HepG2 (cell line): Measurements from ENCODE around the gene NCOR2. TPM values are rescaled to one million over a fixed set of nuclear protein-coding genes. Genes with fewer than 3 reads are reported as not detected.

Experiments used
- ATAC-seq: fragments of 200-7000 bp; cut with Tn5 transposase; 3 replicates; pipeline ENCODE4 v1.9.1; 2020; ENCODE audit warnings: mild to moderate bottlenecking, moderate library complexity
- BruUV-seq: library from RNA; stranded (reverse); fragments of 400-500 nt; replicated peaks from 2 replicates; lab custom pipeline; 2021; lab: Mats Ljungman, UMichigan
- CTCF ChIA-PET: fragments of 300-600 bp; formaldehyde crosslinking; extraction: SDS; loops from one replicate; lab custom pipeline; 2021; ENCODE audit warnings: low total read pairs, inconsistent platforms, low intra/inter-chr PET ratio; lab: Yijun Ruan, JAX
- POLR2A ChIA-PET: fragments of 350-600 bp; sonication (Branson Sonifier 250); formaldehyde crosslinking; loops from one replicate; lab custom pipeline; 2020; ENCODE audit warnings: antibody characterized with exemption, inconsistent platforms; lab: Yijun Ruan, JAX
- DNase-seq: peaks from one replicate; pipeline ENCODE4 v3.0.0-alpha.2; 2015; ENCODE audit warnings: low spot score
- FAIRE-seq: peaks from 3 replicates; lab custom pipeline; 2011; peaks lifted over from hg19 to GRCh38; lab: Jason Lieb, UNC
- H2AFZ ChIP-seq: one replicate; pipeline ENCODE4 v1.6.1; 2011; ENCODE audit warnings: low read length, inconsistent platforms
- H3K27ac ChIP-seq: fragments of 300-600 bp; 3 replicates; pipeline ENCODE4 v1.8.0; 2011; ENCODE audit warnings: mixed run types, mild to moderate bottlenecking, mixed read lengths, low read length, inconsistent platforms; ENCODE audit not compliant: insufficient read depth; ENCODE audit errors: extremely low read length
- H3K27me3 ChIP-seq, 2 experiments: fragments of 200-600 bp in 1 of 2; 2 replicates in 1 of 2; 3 replicates in 1 of 2; pipeline versions ENCODE4 v1.6.0 to v1.8.0; 2011; ENCODE audit warnings: low read length in 2 of 2, mild to moderate bottlenecking in 2 of 2, moderate library complexity in 2 of 2, inconsistent platforms in 1 of 2; ENCODE audit not compliant: insufficient read depth in 2 of 2, control insufficient read depth in 1 of 2
- H3K36me3 ChIP-seq, 2 experiments: fragments of 200-600 bp in 1 of 2; replicated peaks in 1 of 2; 2 replicates in 1 of 2; 3 replicates in 1 of 2; pipeline versions ENCODE4 v1.5.1 to v1.8.0; 2011; ENCODE audit warnings: low read length in 2 of 2, inconsistent platforms in 1 of 2; ENCODE audit not compliant: insufficient read depth in 2 of 2, control insufficient read depth in 1 of 2
- H3K4me1 ChIP-seq: 2 replicates; pipeline ENCODE4 v1.5.1; 2012; ENCODE audit warnings: low read length, inconsistent platforms; ENCODE audit not compliant: insufficient read depth
- H3K4me2 ChIP-seq: 2 replicates; pipeline ENCODE4 v1.6.0; 2011; ENCODE audit warnings: low read depth, low read length, inconsistent platforms
- H3K4me3 ChIP-seq, 3 experiments: fragments of 200-600 bp in 1 of 3; sonication (generic), shearing (Covaris generic) in 1 of 3; replicated peaks in 1 of 3; 2 replicates each; pipeline ENCODE4 v1.5.1; 2011 to 2016; ENCODE audit warnings: low read length in 3 of 3, inconsistent platforms in 2 of 3, low read depth in 2 of 3, mild to moderate bottlenecking in 2 of 3, control low read depth in 1 of 3, mixed read lengths in 1 of 3; ENCODE audit not compliant: insufficient read depth in 1 of 3
- H3K79me2 ChIP-seq: one replicate; pipeline ENCODE4 v1.6.1; 2011; ENCODE audit warnings: low read length, inconsistent platforms; ENCODE audit not compliant: insufficient read depth
- H3K9ac ChIP-seq: 2 replicates; pipeline ENCODE4 v1.6.0; 2011; ENCODE audit warnings: mild to moderate bottlenecking, low read depth, low read length, inconsistent platforms; ENCODE audit not compliant: insufficient read depth
- H3K9me3 ChIP-seq: 2 replicates; pipeline ENCODE4 v1.5.1; 2012; ENCODE audit warnings: mild to moderate bottlenecking, low read length
- H4K20me1 ChIP-seq: 2 replicates; pipeline ENCODE4 v1.6.0; 2011; ENCODE audit warnings: inconsistent platforms, mild to moderate bottlenecking, low read length, moderate library complexity; ENCODE audit not compliant: insufficient read depth
- HOXA9 ChIP-seq: sonication (generic); formaldehyde crosslinking; IDR thresholded peaks from 2 replicates; pipeline ENCODE4 v1.8.1; 2022; ENCODE audit warnings: missing genetic modification reagents, mild to moderate bottlenecking, moderate library complexity, borderline replicate concordance
- KDM4B ChIP-seq: sonication (generic); formaldehyde crosslinking; IDR thresholded peaks from 2 replicates; pipeline ENCODE4 v1.4.0; 2020; ENCODE audit warnings: missing genetic modification reagents
- PLRG1 ChIP-seq: fragments of 450-650 bp; conservative IDR thresholded peaks from 2 replicates; pipeline ENCODE4 v1.6.1; 2016
- SMC3 ChIP-seq: IDR thresholded peaks from 2 replicates; pipeline ENCODE4 v1.6.1; 2011; ENCODE audit warnings: low read length, improper control_type of control experiment
- ZNF775 ChIP-seq: sonication (generic); formaldehyde crosslinking; IDR thresholded peaks from 2 replicates; pipeline ENCODE4 v1.4.0; 2020; ENCODE audit warnings: missing genetic modification reagents, mild to moderate bottlenecking, moderate library complexity, borderline replicate concordance
- WGBS: methylation state at CpG from one replicate; pipeline ENCODE4 v1.1.6; 2017; ENCODE audit warnings: low lambda C conversion rate; 5-methylcytosine and 5-hydroxymethylcytosine counted together
- in situ Hi-C: cut with HindIII; loops from 2 replicates; pipeline ENCODE4 v1.10.0; 2017; ENCODE audit warnings: low pct_unique_long_range_greater_than_20kb; ENCODE audit not compliant: extremely low pct_ligation_motif_present
- intact Hi-C: fragments of 100-400 bp; cut with micrococcal nuclease; formaldehyde crosslinking; loops from one replicate; pipeline ENCODE4 v1.10.0; 2022; ENCODE audit not compliant: unreplicated experiment
- polyA plus RNA-seq, 8 experiments: library from polyadenylated mRNA; depleted of rRNA in 3 of 8; stranded (reverse) in 7 of 8; unstranded in 1 of 8; fragments of >200 nt; fragmentation: Illumina TruSeq in 4 of 8; extraction: Trizol in 4 of 8; gene quantifications; 2 replicates each; pipeline versions ENCODE4 v1.2.1 to v1.2.3, GENCODE V29; 2011 to 2016; ENCODE audit warnings: low read depth in 4 of 8, missing spikeins in 1 of 8, mixed read lengths in 1 of 8; ENCODE audit not compliant: insufficient read depth in 1 of 8
- total RNA-seq, 5 experiments: library from RNA; depleted of rRNA; stranded (reverse); fragments of >200 nt; fragmentation: Illumina TruSeq; extraction: Trizol; gene quantifications; 2 replicates each; pipeline ENCODE4 v1.2.3, GENCODE V29; 2016; ENCODE audit warnings: low read depth in 1 of 5
- TF ChIP-seq, protein P1 (sequence below): sonication (generic); formaldehyde crosslinking; IDR thresholded peaks from 2 replicates; pipeline ENCODE4 v1.4.0; 2020; ENCODE audit warnings: missing genetic modification reagents
- TF ChIP-seq, protein P2 (sequence below): sonication (generic); formaldehyde crosslinking; IDR thresholded peaks from 2 replicates; pipeline ENCODE4 v1.8.0; 2022; ENCODE audit warnings: missing genetic modification reagents, low read depth, mild to moderate bottlenecking, borderline replicate concordance
- TF ChIP-seq, protein P3 (sequence below): sonication (generic); formaldehyde crosslinking; IDR thresholded peaks from 2 replicates; pipeline ENCODE4 v1.4.0; 2020; ENCODE audit warnings: low read depth, mild to moderate bottlenecking, missing genetic modification reagents

The NCOR2 gene
- total and polyA plus RNA-seq, 2 of the 13 experiments (the other 11 are each of a cell fraction or from before 2014, with no cell fraction given): 4.5 to 5.7 TPM

DNA sequence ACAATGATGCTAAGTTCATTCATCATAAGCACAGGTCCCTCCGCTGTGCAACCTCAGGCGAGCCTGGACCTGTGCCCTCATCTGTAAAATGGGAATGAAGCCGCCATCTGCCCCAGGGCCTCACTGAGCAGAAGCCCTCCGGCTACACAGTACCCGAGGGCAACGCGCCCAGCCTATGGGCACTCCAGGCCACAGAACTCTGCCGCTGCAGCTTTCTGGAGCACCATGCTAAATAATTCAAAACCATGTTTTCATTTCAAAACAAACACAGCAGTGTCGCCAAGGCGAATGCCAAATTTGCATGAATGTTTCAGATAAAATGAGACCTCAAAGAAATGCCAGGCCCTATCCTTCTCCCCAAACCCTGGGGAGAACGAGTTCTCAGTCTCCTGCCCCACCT is 4.0 kb downstream of the NCOR2 start:
- no peaks in the 10 kb centered on the region for H3K9me3 ChIP-seq
- DNase-seq: no peak
- H3K4me2 ChIP-seq: no peak overlapping the region
- no peak overlapping the region for H2AFZ ChIP-seq
- no TSS peak for BruUV-seq
- WGBS: 95% methylated on average over 9 of the region's 11 CpGs
- H3K9ac ChIP-seq: no peak overlapping the region
- no peak overlapping the region for H3K4me3 ChIP-seq
- no peak overlapping the region for H3K27ac ChIP-seq
- intact Hi-C loops: loop anchor here (10.0 kb wide), 3 partner anchors 49 to 211 kb away; no protein-coding TSS in a partner anchor
- FAIRE-seq: no peak
- CTCF ChIA-PET: no interaction called here
- TF ChIP-seq, protein P1, sequence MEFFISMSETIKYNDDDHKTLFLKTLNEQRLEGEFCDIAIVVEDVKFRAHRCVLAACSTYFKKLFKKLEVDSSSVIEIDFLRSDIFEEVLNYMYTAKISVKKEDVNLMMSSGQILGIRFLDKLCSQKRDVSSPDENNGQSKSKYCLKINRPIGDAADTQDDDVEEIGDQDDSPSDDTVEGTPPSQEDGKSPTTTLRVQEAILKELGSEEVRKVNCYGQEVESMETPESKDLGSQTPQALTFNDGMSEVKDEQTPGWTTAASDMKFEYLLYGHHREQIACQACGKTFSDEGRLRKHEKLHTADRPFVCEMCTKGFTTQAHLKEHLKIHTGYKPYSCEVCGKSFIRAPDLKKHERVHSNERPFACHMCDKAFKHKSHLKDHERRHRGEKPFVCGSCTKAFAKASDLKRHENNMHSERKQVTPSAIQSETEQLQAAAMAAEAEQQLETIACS (CRISPR knock-in tag): no peak
- no peak for TF ChIP-seq ZNF775 (CRISPR knock-in tag)
- TF ChIP-seq, protein P2, sequence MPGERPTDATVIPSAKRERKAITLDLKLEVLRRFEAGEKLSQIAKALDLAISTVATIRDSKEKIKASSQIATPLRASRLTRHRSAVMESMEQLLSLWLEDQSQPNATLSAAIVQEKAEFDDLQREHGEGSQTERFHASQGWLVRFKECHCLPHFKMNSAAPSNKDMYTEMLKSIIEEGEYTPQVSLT (CRISPR knock-in tag): no peak
- TF ChIP-seq, protein P3, sequence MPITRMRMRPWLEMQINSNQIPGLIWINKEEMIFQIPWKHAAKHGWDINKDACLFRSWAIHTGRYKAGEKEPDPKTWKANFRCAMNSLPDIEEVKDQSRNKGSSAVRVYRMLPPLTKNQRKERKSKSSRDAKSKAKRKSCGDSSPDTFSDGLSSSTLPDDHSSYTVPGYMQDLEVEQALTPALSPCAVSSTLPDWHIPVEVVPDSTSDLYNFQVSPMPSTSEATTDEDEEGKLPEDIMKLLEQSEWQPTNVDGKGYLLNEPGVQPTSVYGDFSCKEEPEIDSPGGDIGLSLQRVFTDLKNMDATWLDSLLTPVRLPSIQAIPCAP (CRISPR knock-in tag): no peak
- TF ChIP-seq KDM4B: no peak
- TF ChIP-seq PLRG1: no peak
- TF ChIP-seq SMC3: no peak
- TF ChIP-seq HOXA9: no peak
- TF ChIP-seq, all 625 proteins: peak for 0
- Histone ChIP-seq H3K36me3 (no peaks in the 10 kb centered on the region), H3K79me2 (peaks cover 73% of the 10 kb centered on the region), H4K20me1 (peaks cover 50% of the 10 kb centered on the region), H3K27me3 (no peaks in the 10 kb centered on the region), H3K4me1 (peaks cover 15% of the 10 kb centered on the region)
- POLR2A ChIA-PET: no interaction called here
- in situ Hi-C loops: no loop called here
- no peak for ATAC-seq
